NB4 (cell line): ENCODE data around the gene EPS8.
"Not testable (repeated sequence)": the region's sequence is repeated elsewhere in the genome, so short reads cannot be mapped to it uniquely, and the experiment has no call there.

Source experiments
- DNase-seq: peaks from one replicate; pipeline ENCODE4 v3.0.0; 2010; ENCODE audit warnings: low read depth
- H3K4me3 ChIP-seq: one replicate; pipeline ENCODE4 v1.5.1; 2011; ENCODE audit warnings: mild to moderate bottlenecking, low read depth, low read length, moderate library complexity
- MYC ChIP-seq: IDR thresholded peaks from 2 replicates; pipeline ENCODE4 v1.6.1; 2011; ENCODE audit warnings: low read depth, low read length
- POLR2A ChIP-seq: IDR thresholded peaks from 2 replicates; pipeline ENCODE4 v1.6.1; 2011; ENCODE audit warnings: mild to moderate bottlenecking; ENCODE audit not compliant: insufficient read length; ENCODE audit errors: extremely low read depth
- TF ChIP-seq, protein P1 (sequence below): IDR thresholded peaks from one replicate; pipeline ENCODE4 v1.5.1; 2012; ENCODE audit warnings: low read depth, low read length
- TF ChIP-seq, protein P2 (sequence below): IDR thresholded peaks from 2 replicates; pipeline ENCODE4 v1.6.1; 2011; ENCODE audit warnings: low read depth, low read length

The EPS8 gene

DNA sequence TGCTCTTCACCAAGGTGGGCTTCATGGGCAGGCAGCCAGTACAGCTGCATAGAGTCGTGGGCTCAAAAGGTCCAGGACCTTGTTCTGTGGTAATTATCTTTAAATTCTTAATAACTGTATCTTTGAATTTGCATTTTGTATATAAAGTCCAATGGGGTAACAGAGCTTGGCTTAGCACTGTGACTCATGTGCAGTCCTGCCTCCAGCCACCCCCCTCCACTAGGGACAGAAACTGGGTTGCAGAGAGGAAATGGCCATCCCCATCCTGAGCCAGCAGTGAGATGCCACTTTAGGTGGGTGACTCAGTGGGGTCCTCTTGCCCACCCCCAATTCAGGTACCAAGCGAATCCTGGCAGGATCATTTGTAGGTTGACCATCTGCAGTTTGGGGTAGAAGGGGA, 48.1 kb downstream of the EPS8 start:
- no peak overlapping the region for H3K4me3 ChIP-seq
- no peak for DNase-seq
- TF ChIP-seq, protein P1, sequence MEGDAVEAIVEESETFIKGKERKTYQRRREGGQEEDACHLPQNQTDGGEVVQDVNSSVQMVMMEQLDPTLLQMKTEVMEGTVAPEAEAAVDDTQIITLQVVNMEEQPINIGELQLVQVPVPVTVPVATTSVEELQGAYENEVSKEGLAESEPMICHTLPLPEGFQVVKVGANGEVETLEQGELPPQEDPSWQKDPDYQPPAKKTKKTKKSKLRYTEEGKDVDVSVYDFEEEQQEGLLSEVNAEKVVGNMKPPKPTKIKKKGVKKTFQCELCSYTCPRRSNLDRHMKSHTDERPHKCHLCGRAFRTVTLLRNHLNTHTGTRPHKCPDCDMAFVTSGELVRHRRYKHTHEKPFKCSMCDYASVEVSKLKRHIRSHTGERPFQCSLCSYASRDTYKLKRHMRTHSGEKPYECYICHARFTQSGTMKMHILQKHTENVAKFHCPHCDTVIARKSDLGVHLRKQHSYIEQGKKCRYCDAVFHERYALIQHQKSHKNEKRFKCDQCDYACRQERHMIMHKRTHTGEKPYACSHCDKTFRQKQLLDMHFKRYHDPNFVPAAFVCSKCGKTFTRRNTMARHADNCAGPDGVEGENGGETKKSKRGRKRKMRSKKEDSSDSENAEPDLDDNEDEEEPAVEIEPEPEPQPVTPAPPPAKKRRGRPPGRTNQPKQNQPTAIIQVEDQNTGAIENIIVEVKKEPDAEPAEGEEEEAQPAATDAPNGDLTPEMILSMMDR = no peak
- TF ChIP-seq, protein P2, sequence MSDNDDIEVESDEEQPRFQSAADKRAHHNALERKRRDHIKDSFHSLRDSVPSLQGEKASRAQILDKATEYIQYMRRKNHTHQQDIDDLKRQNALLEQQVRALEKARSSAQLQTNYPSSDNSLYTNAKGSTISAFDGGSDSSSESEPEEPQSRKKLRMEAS = no peak
- TF ChIP-seq MYC = no peak
- TF ChIP-seq POLR2A = no peak

DNA sequence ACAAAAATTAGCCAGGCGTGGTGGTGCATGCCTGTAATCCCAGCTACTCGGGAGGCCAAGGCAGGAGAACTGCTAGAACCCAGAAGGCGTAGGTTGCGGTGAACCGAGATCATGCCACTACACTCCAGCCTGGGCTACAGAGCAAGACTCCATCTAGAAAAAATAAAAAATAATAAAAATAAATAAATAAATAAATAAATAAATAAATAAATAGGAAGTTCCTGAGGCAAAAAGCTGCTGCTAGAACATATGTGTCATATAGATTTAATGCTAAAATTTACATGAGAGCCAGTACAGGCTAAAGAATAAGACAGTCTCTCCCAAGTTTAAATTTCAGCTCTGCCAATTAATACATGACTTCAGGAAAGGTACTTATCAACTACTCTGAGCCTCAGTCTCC, 48.8 kb downstream of the EPS8 start:
- not testable (repeated sequence) for H3K4me3 ChIP-seq

DNA sequence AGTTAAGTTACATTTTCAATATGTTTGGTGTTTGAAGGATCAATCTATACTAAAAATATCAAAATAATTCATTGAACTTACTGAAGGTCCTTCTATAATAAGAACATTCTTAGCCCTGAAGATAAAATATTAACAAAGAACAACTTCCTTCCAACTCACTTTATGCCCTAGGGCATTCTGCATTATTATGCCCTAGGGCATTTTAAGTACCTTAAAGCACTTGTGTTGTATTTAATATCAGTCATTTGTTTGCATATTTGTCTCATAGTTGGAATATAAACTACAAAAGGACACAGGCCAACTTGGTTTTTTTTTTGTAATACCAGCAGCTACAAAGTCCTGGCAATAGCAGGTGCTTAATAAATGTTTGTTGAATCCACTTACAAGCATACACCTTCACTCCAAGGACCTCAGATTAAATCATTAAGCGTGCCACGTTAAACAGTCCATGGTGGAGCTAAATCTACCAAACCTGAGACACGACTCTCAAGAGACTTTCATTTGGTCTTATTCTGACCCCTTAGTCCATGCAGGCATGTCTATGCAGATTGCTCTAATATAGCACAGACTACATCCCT, 50.7 kb downstream of the EPS8 start:
- H3K4me3 ChIP-seq = no peak overlapping the region
- TF ChIP-seq, protein P1 = no peak
- no peak for TF ChIP-seq POLR2A
- TF ChIP-seq, protein P2 = no peak
- no peak for TF ChIP-seq MYC
- no peak for DNase-seq

More for the DNA sequence above, 48.8 kb downstream of the EPS8 start:
- not testable (repeated sequence) for DNase-seq

DNA sequence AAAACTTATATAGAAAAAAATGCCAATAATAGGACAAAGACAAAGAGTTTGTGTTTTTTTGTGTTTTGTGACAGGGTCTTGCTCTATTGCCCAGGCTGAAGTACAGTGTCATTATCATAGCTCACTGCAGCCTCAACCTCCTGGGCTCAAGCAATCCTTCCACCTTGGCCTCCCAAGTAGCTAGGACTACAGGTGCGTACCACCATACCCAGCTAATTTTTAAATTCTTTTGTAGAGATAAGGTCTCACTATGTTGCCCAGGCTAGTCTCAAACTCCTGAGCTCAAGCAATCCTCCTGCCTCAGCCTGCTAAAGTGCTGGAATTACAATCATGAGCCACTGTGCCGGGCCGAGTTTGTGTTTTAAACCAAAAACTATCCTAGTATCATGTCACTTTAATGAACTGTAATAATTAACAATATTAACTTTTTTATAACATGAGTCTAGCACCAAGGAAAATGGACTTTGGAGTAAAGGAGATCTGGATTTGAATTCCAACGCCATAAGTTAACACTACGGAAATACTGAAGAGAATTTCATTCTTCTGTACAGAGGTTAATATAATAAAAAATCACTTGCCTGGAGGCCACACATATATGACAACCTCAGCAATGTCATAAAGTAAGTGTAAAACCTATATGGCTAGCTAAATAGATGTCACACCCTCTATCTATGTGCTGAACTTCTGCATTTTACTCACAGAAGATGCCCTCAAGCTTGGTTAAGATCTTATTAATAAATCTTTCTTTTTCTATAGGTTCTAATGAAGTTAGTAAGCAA, 53.2 kb downstream of the EPS8 start:
- no peak overlapping the region for H3K4me3 ChIP-seq
- DNase-seq = no peak
- TF ChIP-seq, protein P1 = no peak
- TF ChIP-seq POLR2A (no peak), MYC (no peak)
- TF ChIP-seq, protein P2 = no peak

DNA sequence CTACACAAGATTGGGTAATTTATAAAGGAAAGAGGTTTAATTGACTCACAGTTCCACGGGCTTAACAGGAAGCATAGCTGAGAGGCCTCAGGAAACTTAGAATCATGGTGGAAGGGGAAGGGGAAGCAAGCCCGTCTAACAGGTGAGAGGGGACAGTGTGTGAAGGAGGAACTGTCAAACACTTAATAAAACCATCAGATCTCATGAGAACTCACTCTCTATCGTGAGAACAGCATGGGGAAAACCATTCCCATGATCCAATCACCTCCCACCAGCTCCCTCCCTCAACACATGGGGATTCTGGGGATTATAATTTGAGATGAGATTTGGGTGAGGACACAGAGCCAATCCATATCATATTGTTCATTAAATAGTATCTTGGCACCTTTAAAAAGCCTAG, 56.1 kb downstream of the EPS8 start:
- no peak overlapping the region for H3K4me3 ChIP-seq
- TF ChIP-seq POLR2A (no peak), MYC (no peak)
- TF ChIP-seq, protein P1 = no peak
- TF ChIP-seq, protein P2 = no peak
- no peak for DNase-seq

DNA sequence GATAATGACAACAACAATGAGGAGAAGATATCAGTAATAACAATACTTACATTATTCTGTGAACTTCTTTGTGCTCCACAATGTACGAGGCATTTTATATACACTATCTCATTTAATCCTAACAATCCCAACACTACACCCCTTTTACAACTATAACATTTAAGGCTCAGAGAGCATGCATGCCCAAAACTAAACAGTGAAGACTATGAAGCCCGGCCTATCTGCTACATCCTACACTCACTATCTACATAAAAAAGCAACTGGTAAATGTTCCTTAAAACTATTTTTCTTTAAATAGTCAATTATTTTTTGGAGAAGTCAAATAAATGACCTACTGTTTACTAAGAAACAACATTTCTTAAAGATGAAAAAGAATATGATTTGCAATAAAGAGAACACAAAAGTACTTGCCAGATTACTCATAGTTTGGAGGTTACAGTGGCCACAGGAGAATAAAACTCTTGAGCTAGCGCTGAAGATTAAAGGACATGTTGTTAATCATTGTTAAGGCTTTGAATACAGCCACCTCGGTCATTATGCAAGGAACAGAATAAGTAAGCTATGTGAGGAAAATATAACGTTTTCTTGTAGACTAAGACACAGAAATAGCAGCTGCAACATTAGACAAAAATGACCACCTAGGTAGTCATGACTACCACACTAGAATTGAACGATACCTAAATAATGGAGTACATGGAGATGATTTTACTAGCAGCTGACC, 56.7 kb downstream of the EPS8 start:
- TF ChIP-seq POLR2A = no peak
- TF ChIP-seq, protein P2 = no peak
- no peak for TF ChIP-seq MYC
- TF ChIP-seq, protein P1 = no peak
- no peak for DNase-seq
- H3K4me3 ChIP-seq = no peak overlapping the region
